A172 (cell line): ENCODE measurements around the gene PDCD5. TPM values are rescaled to one million over a fixed set of nuclear protein-coding genes. Genes with fewer than 3 reads are reported as not detected.
"Not testable (repeated sequence)": the region's sequence is repeated elsewhere in the genome, so short reads cannot be mapped to it uniquely, and the experiment has no call there.

ENCODE experiments used
- DNase-seq: peaks from one replicate; pipeline ENCODE4 v3.0.0-alpha.2; 2015; ENCODE audit warnings: low spot score
- total RNA-seq: library from RNA; depleted of rRNA; stranded (reverse); fragments of >200 nt; shearing (Covaris generic); gene quantifications from 2 replicates; pipeline ENCODE4 v1.2.3, GENCODE V29; 2014

Gene PDCD5
- total RNA-seq, 1 experiment from 2014 or later: 527 TPM

DNA sequence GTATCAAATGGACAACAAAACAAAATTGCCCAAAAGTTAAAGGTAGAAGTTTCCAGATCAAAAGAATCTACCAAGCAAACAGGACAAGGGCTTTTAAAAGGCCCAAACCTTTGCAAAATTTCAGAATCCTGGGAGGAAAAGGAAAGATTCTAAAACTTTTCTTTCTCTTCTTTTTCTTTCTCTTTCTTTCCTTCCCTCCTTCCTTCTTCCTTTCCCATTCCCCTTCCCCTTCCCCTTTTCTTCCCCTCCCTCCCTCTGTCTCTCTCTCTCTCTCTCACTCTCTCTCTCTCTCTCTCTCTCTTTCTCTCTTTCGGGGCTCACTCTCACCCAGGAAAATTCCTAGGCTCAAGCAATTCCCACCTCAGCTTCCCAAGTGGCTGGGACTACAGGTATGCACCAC, 4.2 kb upstream of the PDCD5 start:
- DNase-seq: no peak

DNA sequence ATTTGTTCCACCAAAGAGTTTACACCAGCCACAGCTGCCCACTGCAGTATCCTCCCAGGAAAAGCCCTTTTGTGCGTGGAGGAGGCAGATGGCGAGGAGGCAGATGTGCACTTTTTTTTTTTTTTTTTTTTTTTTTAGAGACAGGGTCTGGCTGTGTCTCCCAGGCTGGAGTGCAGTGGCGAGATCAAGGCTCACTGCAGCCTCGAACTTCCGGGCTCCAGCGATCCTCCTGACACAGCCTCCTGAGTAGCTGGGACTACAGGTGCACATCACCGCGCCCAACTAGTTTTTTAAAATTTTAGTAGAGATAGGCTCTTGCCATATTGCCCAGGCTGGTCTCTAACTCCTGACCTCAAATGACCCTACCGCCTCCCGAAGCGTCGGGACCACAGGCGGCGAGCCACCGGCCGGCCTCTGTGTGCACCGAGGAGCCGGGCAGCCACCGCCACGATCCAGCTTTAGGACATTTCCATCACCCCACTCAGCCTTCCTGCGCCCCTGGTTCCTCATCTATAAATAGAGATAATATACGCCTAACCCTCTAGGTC, 563 bp upstream of the PDCD5 start:
- no peak for DNase-seq

DNA sequence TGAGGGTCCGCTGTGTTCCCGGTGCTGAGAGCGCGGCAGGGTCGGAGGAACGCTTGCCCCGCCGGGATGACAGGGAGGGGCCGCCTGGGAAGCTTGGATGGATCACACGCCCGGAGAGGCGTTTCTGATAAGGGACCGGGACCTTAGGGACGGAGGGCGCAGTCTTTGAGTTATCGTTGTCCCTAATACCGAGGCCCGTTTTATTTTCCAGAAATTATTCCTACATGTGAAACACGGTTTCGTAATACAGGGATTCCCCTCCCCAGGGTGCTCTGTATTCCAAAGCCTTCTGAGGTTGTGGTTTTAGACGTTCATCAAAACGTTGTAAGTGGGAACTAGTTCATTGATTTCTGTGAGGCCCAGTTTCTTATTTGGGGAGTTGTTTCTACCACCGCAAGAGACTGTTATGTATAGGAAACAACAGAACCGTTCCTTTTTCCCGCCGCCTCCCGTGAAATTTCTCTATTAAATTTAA, 752 bp downstream of the PDCD5 start:
- DNase-seq: peak; percentile 40

DNA sequence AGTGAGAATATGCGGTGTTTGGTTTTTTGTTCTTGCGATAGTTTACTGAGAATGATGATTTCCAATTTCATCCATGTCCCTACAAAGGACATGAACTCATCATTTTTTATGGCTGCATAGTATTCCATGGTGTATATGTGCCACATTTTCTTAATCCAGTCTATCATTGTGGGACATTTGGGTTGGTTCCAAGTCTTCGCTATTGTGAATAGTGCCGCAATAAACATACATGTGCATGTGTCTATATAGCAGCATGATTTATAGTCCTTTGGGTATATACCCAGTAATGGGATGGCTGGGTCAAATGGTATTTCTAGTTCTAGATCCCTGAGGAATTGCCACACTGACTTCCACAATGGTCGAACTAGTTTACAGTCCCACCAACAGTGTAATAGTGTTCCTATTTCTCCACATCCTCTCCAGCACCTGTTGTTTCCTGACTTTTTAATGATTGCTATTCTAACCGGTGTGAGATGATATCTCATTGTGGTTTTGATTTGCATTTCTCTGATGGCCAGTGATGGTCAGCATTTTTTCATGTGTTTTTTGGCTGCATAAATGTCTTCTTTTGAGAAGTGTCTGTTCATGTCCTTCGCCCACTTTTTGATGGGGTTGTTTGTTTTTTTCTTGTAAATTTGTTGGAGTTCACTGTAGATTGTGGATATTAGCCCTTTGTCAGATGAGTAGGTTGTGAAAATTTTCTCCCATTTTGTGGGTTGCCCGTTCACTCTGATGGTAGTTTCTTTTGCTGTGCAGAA, 6.9 kb downstream of the PDCD5 start:
- DNase-seq: not testable (repeated sequence)

DNA sequence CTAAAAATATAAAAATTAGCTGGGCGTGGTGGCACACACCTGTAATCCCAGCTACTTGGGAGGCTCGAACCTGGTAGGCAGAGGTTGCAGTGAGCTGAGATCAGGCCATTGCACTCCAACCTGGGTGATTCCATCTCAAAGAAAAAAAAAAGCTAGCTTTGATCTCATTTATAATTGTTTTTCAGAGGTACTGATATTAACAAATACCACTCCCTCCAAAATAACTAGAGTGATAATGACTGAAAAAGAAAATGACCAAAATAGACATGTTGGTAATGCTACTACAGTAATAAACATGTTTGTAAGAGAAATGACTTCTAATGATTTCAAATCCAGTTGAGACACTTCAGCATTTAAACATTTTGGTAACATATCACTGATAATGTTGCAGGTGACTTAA, 13.0 kb downstream of the PDCD5 start:
- no peak for DNase-seq

DNA sequence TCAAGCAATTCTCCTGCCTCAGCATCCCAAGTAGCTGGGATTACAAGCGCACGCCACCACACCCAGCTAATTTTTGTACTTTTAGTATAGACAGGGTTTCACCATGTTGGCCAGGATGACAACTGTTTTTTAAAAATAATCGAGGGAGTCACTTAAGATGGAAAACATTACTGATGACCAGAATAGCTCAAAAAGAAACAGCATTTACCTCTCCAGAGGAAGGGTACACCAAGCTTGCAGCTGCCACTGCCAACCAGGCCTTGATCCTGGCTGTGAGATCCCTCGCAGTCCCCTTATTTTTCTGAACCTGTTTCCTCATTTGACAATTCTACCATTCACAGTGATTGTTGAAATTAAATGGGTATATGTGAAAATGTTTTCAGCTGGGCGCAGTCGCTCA, 14.5 kb downstream of the PDCD5 start:
- DNase-seq: no peak

DNA sequence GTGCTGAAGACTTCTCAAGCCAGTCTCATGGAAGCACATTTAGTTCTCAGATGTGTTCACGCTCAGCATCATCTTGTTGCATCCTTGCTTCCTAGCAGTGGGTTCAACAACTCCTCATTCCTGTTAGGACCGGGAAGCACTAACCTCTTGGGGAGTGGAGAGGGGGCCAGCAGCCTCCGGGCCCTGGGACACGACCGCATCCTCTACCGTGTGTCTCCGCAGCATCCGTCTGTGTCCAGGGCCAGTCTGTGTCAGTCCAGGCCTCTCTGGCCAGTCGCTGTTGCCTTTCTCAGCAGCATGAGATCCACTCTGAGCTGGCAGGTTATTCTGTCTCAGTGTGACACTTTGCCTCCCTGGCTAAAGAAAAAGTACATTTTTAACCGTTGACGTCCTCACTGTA, 17.0 kb downstream of the PDCD5 start:
- DNase-seq: no peak

DNA sequence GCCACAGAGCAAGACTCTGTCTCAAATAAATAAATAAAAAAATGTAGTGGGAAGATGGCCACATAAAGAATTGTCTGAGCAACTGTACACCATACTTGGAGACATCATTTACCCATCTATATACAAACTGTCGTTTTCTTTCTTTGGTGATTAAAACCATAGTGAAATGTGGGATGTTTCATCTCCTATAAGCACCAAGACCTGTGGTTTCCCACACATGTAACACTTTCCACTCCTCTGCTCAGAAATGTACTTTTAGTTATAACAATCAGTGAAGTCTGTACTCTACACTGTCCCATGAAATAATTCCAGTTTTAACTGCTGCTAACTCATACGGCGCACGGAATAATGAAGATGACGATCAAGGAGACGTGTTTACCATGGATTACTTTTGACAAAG, 18.3 kb downstream of the PDCD5 start:
- DNase-seq: no peak

DNA sequence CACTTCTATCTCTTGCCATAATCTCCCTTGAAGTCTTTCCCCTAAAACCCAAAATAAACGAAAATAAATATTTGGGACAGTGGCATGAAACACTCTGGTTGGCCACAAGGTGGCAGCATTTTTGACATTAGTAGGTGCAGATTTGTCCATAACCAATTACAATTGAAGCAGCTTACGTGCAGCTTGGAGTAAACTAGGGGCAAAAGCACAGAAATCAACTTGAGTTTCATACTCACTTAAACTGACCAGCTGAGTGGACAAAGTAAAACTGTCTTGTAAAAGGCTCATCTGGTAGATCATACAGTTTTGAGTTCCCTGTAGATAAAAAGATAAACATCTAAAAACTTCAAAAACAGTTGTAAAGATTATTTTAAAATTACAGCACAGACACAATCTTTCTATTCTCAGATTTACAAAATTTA, 18.8 kb downstream of the PDCD5 start:
- peak; percentile 76 for DNase-seq

DNA sequence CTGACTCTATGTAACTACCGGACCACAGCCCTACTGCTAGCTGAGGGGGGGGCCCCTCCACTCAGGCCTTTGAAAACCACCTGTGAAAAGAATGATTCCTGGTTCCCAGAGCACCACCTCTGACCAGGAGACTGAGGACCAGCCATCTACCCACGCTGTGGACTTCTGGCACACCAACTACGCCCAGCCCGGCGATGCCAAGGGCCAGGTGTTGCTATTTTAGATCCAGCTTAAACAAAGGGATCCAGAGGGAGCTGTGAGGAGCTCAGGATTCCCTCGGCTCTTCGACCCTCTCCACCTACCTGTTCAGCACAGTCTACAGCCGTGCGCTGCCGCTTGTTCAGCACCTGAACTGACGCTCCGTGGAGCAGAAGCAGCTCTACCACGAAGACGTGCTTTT, 23.0 kb downstream of the PDCD5 start:
- DNase-seq: no peak

DNA sequence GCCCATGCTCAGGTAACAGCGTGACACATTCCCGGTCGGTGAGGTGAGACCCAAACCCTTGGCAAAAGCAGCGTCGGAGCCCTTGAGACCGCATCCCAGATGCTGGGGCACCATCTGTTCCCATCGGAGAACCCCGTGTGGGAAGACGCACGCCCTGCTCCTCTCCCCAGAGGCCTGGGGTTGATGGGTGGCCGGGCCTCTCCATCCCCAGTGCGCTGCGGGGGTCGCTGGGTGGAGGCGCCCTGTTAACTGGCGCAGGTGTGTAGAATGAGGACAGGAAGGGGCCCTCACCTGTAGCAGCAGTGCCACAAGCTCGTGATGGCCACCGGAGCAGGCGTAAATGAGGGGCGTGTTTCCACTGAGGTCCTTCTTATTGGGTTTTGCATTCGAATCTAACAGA, 24.6 kb downstream of the PDCD5 start:
- no peak for DNase-seq

DNA sequence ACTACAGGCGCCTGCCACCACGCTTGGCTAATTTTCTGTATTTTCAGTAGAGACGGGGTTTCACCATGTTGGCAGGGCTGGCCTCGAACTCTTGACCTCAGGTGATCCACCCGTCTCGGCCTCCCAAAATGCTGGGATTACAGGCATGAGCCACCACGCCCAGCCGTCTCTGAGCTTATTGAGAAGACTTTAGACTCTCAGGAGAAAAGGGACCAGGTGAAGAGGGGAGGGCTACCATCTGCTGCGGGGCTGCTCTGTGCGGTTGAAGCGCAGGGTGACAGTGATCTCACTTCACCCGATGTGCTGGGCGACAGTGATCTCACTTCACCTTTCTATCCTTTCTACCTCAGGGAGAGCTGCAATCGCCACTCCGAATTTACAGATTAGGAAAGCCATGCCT, 25.3 kb downstream of the PDCD5 start:
- no peak for DNase-seq

DNA sequence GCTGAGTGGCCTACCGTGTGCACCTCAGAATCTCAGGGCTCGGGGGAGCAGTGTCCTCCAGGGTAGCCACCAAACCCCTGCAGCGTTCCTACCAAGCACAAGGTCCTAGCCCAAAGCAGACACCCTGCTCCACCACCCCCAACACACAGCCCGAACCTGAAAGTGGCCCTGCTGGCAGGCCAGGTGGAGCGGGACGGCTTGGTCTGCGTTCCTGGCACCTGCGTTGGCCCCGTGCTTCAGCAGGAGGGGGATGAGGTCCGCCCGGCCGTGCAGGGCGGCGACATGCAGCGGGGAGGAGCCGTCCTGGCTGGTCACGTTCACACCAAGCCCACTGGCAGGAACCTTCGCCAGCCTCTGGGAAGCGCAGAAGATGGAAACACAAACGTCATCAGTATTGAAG, 26.5 kb downstream of the PDCD5 start:
- DNase-seq: no peak

DNA sequence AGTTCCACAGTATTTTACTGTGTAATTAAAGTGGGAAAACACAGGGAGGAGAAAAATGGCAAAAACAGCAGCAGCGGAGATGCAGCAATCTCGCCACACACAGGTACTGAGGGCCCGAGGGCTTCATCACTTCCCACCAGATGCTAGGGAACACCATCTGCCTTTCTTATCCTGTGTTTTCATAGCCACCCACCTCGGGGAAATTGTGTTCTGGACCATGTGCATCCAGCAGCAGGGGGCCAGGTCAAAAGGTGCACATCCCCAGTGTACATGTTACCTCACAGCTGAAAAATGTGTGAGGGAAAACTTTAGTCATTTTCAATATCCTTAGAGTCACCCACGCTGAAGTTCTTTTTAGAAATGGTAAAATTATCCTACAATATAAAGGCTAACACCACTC, 30.2 kb downstream of the PDCD5 start:
- DNase-seq: no peak

DNA sequence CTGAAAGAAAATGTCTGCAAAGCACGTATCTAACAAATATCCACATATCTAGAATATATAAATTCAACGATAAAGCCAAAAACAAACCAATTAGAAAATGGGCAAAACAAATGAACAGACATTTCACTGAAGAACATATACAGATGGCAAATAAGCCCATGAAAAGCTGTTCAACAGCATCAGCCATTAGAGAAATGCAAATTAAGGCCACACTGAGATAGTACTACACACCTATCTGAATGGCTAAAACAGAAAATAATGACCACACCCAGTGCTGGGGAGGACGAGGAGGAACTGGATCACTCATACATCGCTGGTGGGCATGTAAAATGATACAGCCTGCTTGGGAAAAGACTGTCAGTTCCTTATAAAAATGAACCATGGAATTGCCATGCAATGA, 32.0 kb downstream of the PDCD5 start:
- DNase-seq: no peak

DNA sequence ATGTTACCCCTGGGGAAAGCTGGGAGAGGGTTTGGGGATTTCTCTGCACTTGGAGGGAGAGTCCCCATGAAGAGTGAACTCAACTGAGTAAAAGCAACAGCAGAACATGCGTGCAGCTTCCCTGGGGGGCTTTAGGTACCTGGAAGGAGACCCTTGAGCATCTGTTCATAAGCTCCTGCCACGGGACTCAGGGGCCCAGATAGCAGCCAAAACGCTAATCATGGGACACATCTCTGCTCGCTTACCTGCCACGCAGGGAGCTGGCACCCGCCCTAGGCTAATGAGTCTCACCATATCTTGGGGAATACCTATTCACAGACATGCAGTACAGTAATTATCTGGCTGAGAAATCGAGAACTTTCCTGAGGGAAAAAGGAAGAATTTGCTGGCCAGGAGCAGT, 33.9 kb downstream of the PDCD5 start:
- no peak for DNase-seq

DNA sequence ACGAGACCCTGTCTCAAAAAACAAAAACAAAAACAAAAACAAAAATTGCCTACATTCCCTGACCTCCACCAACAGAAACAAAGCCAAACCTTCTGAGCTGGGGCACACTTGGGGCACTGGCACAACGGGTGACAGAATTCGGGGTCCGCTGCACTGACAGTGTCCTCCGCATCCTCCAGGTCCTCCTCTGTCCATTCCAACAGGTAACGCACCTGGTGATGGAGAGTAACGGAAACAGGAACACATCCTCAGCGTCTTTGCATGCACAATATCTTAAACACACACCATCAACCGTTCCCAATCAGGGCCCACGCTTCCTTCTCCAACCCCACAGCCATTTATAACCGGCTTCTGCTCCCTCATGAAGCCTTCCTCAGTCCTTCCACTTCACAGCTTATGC, 34.6 kb downstream of the PDCD5 start:
- no peak for DNase-seq

DNA sequence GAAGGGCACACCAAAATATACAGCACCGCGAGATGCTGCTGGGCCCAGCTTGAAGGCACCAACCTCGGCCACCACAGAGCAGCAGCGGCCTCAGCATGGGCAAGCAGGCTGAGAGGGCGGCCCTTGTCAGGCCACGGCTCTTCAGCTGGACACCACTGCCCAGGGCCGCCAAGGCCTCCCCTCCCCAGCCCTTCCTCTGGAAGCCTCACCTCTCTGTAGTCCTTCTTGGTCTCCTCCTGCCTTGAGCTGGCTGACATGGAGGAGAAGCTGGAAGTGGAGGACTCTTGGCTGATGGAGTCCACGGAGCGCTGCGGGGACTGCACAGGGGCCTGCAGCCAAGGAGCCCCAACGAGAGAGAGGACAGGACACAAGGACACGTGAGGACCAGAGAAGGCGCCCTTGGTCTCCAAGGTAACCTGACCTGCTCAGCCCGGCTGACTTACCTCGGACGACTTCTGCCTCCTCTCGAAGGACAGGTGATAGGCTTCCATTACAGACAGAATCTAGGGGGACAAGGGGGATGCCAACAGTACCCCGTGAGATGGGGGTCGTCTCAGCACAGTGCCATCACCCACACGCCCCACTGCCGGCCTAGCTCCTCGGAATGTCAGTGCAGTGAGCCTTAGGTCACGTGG, 38.2 kb downstream of the PDCD5 start:
- DNase-seq: no peak

DNA sequence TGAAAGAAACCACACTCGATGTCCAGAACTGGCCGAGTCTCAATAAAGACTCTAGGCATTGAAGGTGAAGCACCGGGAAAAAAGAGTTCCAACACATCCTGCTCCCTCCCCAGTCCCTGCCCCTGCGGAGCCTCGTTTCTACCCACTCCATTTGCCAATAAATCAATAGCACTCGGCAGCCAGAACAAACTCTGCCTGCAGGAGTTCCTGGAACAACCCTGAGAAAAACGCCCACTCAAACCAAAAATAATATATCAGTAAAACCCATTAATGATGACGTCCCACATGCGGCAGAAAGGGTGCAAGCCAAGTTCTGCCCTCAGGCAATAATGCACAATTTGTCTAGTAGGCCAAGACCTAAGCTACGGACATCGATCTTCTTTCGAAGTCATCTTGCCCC, 41.0 kb downstream of the PDCD5 start:
- no peak for DNase-seq

DNA sequence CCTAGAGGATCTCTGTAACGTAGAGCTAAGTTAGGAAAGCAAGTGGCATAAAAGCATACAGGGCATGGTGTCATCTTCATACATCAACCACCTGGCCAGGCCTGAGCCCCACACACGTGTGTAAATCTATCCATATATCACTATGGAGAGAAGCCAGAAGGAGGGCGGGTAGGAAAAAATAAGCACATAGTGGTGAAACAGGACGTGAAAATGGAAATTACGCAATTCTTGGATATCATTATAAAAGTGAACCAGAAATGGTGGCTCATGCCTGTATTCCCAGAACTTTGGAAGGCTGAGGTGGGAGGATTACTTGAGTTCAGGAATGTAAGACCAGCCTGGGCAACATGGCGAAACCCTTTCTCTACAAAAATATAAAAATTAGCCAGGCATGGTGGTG, 43.4 kb downstream of the PDCD5 start:
- DNase-seq: no peak

DNA sequence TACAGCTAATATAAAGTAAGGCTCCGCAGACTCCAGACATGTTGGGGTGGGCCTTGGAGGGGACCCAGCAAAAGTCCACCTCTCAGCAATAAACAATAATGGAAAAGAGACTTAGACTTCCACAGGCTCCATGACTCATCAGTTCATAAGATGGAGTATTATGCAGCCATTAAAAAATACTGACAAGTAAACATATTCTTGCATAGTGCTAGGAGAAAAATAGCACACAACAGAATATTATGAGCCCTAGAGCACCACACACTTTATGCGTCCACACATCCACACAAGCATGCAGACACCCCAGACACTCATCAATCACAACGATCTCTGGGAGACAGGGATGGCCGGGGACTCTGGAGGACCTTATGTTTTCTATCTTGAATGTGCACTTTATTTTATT, 46.0 kb downstream of the PDCD5 start:
- DNase-seq: no peak

DNA sequence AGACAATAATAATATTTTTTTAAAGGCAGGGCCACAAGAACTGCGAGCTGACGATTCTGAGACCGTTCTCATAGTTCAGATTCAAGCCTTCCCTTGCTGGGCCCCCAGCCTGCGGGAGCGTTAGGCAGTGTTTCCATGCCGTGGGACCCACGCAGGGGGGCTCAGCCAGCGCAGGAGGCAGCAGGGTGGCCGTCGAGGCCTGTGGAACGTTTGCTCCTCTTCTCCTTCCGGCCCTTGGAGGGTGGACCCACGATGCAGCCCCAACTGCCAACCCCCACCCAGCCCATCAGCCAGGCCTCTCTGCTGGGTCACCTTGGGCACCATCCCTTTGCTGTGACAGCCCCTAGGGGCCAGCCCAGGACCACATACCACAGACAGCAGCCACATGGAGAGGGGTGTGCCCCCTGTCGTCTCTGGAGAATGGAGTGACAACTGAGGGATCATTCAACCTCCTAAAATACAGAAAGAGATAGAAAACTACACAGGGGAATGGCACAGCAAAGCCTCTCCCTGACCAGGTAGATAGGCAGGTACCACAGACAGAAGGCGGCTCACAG, 46.8 kb downstream of the PDCD5 start:
- DNase-seq: no peak

DNA sequence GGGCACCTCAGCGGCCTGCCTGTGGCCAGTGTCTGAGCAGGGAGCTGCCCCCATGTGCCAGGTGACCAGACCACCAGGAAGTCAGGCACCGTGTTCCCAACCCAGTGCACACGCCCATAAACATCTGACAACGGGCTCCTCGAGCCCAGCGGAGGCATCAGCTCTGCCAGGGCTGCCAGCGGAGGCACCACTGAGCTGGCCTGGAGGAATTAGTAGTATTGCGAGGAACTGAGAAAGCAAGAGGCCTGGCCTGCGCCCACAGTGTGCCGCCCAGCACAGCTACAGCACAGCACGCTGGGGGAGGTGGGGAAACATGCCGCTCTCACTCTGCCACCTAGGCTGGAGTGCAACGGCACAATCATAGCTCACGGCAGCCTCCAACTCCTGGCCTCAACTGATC, 49.3 kb downstream of the PDCD5 start:
- no peak for DNase-seq
